Measurements from ENCODE around the gene TRAK1.

Gene TRAK1

GRCh38 chr3:42085641-42086376 is 5.3 kb upstream of the TRAK1 start:
- no peak overlapping the region for H3K4me3 ChIP-seq (ENCODE audit: low read depth in 1 of 2, low read length in 1 of 2)
- no peaks in the 10 kb centered on the region for H3K27me3 ChIP-seq
- H3K36me3 ChIP-seq = peaks cover 35% of the 10 kb centered on the region
- no peak overlapping the region for H3K27ac ChIP-seq
- no peaks in the 10 kb centered on the region for H3K4me1 ChIP-seq (ENCODE audit: control insufficient read depth in 1 of 2, insufficient read depth in 1 of 2, low read depth in 1 of 2, low read length in 1 of 2)
- TF ChIP-seq CTCF (IDR thresholded peaks at IDR 0.05) = no peak
- H3K9me3 ChIP-seq = no peaks in the 10 kb centered on the region

- TF ChIP-seq CTCF (IDR thresholded peaks at IDR 0.05) = no peak
- Histone ChIP-seq H3K9me3 (no peaks in the 10 kb centered on the region), H3K4me1 (ENCODE audit: control insufficient read depth in 1 of 2, insufficient read depth in 1 of 2, low read depth in 1 of 2, low read length in 1 of 2) (no peaks in the 10 kb centered on the region), H3K27ac (no peak overlapping the region), H3K36me3 (peaks cover 38% of the 10 kb centered on the region), H3K4me3 (ENCODE audit: low read depth in 1 of 2, low read length in 1 of 2) (no peak overlapping the region), H3K27me3 (no peaks in the 10 kb centered on the region)
Measured at GRCh38 chr3:42088803-42089530, 2.2 kb upstream of the TRAK1 start.

GRCh38 chr3:42092006-42092405 is 849 bp downstream of the TRAK1 start:
- Histone ChIP-seq H3K4me1 (ENCODE audit: control insufficient read depth in 1 of 2, insufficient read depth in 1 of 2, low read depth in 1 of 2, low read length in 1 of 2) (no peaks in the 10 kb centered on the region), H3K27ac (no peak overlapping the region), H3K9me3 (no peaks in the 10 kb centered on the region), H3K27me3 (no peaks in the 10 kb centered on the region), H3K4me3 (ENCODE audit: low read depth in 1 of 2, low read length in 1 of 2) (no peak overlapping the region), H3K36me3 (peaks cover 41% of the 10 kb centered on the region)
- TF ChIP-seq CTCF (IDR thresholded peaks at IDR 0.05) = no peak

- H3K4me3 ChIP-seq (ENCODE audit: low read depth in 1 of 2, low read length in 1 of 2) = no peak overlapping the region
- H3K4me1 ChIP-seq (ENCODE audit: control insufficient read depth in 1 of 2, insufficient read depth in 1 of 2, low read depth in 1 of 2, low read length in 1 of 2) = no peaks in the 10 kb centered on the region
- H3K9me3 ChIP-seq = no peaks in the 10 kb centered on the region
- peaks cover 24% of the 10 kb centered on the region for H3K36me3 ChIP-seq
- no peak for TF ChIP-seq CTCF (IDR thresholded peaks at IDR 0.05)
- H3K27me3 ChIP-seq = no peaks in the 10 kb centered on the region
- H3K27ac ChIP-seq = no peak overlapping the region
Measured at GRCh38 chr3:42094128-42094527, 3.0 kb downstream of the TRAK1 start.

GRCh38 chr3:42094691-42095391 is 3.7 kb downstream of the TRAK1 start:
- TF ChIP-seq CTCF (IDR thresholded peaks at IDR 0.05) = no peak
- H3K4me3 ChIP-seq (ENCODE audit: low read depth in 1 of 2, low read length in 1 of 2) = no peak overlapping the region
- peaks cover 17% of the 10 kb centered on the region for H3K36me3 ChIP-seq
- H3K27ac ChIP-seq = no peak overlapping the region
- no peaks in the 10 kb centered on the region for H3K27me3 ChIP-seq
- no peaks in the 10 kb centered on the region for H3K4me1 ChIP-seq (ENCODE audit: control insufficient read depth in 1 of 2, insufficient read depth in 1 of 2, low read depth in 1 of 2, low read length in 1 of 2)
- no peaks in the 10 kb centered on the region for H3K9me3 ChIP-seq
